GM12891 (cell line): Measurements from ENCODE around the gene HTRA3.

Experiments used
- PAX5 ChIP-seq: IDR thresholded peaks from 2 replicates; pipeline ENCODE4 v1.6.1; 2011; ENCODE audit warnings: low read length, moderate library complexity, mild to moderate bottlenecking; ENCODE audit not compliant: insufficient read depth, severe bottlenecking
- POLR2A ChIP-seq: IDR thresholded peaks from 2 replicates; pipeline ENCODE4 v1.6.1; 2011; ENCODE audit warnings: low read depth, low read length, control low read depth
- POLR2AphosphoS5 ChIP-seq: IDR thresholded peaks from 2 replicates; pipeline ENCODE4 v1.6.1; 2011; ENCODE audit warnings: low read depth, low read length, control low read depth

DNA sequence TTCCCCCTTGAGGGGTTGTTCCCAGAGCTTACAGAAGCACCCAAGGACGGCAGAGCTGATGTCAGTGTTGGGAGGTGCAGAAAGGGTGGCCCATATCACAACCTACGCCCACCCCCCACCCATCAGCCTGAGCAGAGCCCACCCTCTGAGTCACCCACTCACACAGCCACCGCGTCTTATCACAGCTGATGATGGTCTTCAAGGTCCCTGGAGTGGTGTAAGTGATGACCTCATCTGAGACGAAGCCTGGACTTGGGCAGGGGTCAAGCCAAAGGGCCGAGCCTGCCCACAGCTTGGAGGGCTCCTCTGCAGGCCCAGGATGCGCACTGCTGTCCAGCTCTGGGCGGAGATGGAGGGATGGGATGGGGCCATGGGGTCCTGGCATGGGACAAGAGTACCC, 3.0 kb upstream of the HTRA3 start:
- TF ChIP-seq POLR2A (no peak), PAX5 (no peak), POLR2AphosphoS5 (no peak)
